ENCODE results near the gene DIP2C. TPM values are rescaled to one million over a fixed set of nuclear protein-coding genes. Genes with fewer than 3 reads are reported as not detected.

The DIP2C gene
- total RNA-seq, 1 donor from 2014 or later: 5.1 TPM

DNA sequence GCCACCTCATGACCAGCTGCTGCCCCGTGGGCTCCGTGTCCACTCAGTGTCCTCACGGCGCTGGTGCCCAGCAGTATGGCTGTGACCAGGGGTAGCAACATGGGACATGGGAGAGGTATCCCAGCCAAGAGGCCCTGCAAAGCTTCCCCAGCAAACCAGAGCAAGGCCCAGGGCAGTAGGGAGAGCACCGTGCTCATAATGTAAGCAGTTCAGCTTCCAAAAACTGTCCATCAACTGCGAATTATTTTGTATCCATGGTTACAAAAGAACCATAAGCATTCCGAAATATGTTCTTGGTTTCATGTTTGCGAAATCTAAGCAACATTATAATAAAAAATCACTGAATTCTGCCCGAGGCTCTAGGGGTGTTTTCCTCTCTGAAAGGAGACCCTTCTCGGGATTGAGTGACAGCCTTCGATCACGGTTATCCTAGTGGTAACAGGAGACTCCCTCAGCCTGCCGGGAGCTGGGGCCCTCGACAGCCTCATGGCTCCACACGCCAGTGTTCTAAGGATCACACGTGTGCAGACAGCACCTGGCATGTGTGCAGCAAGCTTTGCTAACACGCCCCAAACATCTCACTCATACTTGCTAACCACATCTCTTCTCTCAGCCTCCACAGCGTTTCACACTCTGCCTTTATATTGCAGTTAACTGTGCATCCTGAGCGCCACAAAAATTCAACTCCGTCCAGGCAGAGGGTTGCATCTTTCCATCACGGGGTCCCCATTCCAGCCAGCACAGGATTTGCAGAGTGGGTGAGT, 117.6 kb downstream of the DIP2C start:
- no peak for DNase-seq (ENCODE audit: low read depth, low spot score)

DNA sequence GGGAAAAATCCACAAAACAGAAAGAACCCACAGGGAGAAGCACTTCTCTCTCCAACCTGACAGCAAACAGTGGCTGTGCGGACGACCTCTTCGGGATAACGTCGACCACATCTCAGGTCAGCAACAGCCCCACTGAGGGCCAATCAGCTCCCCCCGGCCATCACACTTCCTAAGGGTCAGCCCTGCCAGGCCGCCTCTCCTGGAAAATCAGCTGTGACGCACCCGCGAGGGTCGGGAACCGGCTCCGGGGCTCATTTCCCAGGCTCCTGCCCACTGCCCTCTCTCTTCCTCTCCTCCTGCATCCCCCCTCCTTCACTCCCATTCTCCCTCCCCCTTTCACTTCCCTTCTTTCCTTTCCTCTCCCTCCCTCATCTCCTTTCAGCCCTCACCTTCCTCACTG, 118.3 kb downstream of the DIP2C start:
- no peak for DNase-seq (ENCODE audit: low read depth, low spot score)

DNA sequence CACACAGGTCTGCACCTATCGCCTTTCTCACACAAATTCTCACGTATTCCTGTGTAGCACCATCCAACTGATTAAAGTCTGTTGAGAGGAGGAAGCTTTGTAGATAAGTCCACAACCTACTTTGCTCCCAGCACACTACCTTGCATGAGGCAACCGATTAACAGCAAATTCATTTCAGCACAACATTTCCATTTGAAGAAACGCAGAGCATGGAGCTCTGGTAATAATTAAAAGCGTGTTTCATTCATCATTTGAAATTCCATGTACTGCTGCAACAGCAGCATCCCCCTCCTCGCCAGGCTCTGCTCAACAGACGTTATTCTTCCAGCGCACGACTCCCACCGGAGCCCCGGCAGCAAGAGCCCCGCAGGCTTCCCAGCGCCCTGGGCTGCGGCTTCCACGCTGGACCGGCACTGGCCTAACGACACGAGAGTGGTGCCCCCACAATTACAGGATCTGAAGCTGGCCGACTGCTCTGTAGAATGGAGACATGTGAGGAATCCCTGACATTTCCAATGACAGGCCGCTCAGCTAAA, 118.8 kb downstream of the DIP2C start:
- DNase-seq (ENCODE audit: low read depth, low spot score): no peak

DNA sequence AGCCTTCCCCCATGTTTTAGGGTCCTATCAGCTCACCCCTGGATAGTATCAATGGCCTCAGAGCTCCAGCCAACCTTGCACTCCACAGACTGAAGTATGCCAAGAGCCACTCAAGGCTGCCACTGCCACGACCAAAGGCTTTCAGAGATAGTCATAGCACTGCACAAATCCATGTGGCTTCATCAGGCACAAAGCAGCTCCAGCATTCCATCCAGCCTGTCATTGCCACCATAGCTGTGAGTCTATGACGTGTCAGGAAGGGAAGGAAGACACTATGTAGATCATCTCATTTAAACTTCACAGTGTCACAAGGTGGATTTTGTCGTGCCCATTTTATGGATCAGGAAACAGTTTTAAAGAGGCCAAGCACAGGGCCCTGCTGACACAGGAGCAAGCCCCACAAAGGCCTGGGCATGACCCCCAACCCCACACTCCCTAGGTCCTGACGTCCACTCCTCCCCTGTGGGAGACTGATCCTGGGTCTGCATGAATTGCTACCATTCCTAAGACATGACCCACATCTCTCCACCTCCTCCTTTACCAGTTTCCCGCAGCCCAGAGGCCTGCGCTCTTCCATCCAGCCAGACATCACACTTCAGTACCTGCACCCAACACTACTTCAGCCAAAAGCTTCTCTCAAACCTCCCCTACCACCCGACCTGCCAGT, 119.4 kb downstream of the DIP2C start:
- no peak for DNase-seq (ENCODE audit: low read depth, low spot score)

DNA sequence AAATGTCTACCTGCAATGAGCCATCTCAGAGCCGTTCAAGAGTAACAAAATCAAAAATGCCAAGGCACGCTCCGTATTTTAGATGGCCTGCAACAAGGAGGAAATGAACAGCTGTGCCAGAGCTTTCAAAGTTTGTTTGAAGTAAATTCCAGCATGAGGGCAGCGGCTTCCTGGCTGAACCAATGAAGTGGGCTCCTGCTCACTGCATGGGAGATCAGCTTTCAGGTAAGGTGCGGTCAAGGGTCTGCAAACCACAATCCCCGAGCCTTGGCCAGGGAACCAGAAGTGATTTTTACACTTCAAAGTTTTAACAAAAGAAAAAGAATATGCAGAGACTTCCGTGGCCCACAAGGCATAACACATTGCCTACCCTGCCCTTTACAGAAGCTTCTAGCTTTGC, 120.6 kb downstream of the DIP2C start:
- no peak for DNase-seq (ENCODE audit: low read depth, low spot score)

DNA sequence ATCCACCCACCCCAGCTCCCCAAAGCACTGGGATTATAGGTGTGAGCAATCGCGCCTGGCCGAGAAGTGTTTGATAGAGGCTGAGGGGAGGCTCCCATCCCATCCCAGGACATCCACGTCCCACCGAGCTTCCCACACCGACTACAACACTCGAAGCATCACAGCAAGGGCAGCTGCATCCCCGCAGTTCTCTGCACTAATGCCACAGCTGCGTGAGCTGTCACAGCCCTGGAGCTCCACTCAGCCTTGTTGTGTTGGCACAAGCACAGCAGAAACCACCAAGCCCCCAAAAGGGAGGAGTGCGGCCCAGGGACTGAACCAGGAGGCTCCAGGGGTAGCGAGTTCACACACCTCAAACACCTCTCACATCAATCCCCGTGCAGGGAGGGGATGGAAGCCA, 121.6 kb downstream of the DIP2C start:
- no peak for DNase-seq (ENCODE audit: low read depth, low spot score)

DNA sequence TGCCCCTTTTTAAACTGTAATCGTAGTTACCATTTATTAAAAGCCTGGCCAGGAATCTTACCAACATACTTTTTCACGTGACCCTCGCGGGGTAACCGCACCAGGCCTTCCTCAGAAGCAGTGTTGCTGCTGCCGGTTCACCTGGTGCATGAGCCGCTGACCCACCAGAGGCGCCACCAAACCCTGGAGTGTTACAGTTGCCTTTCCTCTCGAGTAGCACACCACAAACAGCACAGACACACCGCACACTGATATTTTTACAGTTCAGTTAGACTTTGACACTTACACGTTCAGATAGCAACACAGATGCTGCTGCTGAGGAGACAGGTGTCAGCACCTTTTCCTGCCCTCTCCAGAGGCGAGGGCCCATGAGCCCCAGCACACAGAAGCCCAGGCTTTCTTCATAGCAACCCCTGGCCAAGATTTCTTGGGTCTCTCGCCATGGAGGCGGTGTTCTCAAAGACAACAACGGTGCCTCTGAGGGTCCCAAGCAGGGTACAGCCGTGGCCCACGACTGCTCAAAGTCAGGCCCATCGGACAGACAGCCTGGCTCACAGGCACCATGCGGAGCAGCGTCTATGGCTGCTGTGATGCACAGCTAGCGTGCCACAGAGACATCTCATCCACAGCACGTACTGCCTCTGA, 123.1 kb downstream of the DIP2C start:
- no peak for DNase-seq (ENCODE audit: low read depth, low spot score)

DNA sequence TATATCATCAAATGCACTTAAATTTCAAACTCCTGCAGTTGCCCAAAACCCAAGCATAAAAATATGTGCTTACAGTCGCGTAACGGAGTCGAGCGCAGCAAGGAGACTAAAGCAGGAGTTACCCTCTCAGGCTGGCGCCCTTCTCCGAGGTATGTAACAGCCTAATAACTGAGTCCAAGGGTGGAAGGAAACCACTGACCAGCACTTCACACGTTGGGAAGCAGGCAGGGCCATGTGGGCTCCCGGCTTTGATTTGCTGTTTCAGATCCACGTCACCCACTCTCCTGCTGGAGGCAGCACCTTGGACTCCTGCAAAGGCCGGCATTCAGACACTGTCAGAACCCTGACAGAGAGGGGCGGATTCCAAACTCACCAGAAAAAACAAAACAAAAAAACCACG, 123.8 kb downstream of the DIP2C start:
- DNase-seq (ENCODE audit: low read depth, low spot score): no peak

DNA sequence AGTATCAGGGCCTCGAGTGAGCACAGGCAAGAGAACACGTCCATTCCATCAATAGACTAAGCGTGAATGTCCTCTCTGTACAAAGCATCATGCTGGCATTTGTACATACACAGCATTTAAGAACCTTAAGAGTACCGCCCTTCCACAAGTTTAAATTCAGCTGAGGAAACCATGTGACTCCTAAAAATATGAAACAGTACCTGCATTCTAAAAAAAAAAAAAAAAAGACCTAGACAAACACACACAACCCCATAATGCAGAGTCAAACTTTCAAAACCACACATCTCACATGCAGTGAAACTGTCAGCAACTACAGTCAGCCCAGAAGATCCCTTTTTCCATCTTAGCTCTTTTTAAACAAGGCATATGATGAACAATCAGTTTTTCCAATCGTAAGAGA, 124.3 kb downstream of the DIP2C start:
- no peak for DNase-seq (ENCODE audit: low read depth, low spot score)

DNA sequence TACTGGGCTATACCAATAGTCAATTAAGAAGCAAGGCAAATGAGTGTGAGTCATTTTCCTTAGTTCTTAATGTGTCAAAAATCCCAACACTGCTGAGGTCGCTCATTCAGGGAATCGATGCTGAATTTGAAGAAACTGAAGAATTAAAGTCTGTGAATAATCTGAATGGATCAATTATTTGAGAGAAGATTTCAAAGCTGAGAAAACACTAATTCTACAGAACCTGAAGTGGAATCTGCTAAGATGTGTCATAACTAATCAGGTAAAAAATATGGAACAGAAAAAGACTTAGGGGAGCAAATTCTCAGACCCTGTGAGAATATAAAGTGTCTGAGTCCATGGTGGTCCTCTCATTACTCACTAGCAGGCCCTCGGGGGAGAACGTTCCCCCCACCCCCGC, 125.6 kb downstream of the DIP2C start:
- DNase-seq (ENCODE audit: low read depth, low spot score): no peak

DNA sequence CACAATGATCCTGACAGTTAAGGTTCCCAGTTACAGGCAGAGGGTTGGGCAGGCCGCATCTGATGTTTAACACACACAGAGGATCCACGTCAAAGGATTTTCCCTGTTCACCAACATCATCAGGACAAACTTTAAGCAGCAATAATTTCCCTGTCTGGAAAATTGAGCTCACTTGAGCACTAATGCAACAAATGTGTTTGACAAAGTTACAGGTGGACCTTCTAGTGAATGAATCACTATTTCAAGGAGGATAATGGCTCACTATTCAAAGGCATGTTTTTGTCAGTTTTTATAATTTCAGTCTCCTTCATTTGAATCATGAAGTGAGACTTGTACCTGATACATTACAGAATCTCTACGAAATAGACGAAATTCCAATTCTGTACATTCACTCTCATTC, 127.3 kb downstream of the DIP2C start:
- DNase-seq (ENCODE audit: low read depth, low spot score): no peak

DNA sequence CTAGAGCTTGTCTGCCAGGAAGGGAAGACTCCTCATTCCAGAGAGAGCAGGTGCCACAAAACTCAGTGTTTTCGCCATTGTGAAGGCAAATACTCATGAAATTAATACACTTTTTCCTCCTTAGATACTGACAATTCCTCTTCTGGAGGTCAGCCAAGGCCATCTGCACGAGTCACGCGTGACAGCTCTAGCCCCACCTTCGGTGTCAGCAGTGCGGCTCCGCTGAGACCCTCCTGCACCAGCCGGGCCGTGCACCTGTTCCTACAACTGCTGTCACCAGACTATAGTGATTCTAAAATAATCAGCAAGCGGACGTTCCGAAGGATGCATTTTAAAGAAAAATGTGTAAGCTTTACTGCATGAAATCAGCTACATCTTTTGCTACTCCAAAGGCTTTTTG, 127.7 kb downstream of the DIP2C start:
- DNase-seq (ENCODE audit: low read depth, low spot score): no peak

DNA sequence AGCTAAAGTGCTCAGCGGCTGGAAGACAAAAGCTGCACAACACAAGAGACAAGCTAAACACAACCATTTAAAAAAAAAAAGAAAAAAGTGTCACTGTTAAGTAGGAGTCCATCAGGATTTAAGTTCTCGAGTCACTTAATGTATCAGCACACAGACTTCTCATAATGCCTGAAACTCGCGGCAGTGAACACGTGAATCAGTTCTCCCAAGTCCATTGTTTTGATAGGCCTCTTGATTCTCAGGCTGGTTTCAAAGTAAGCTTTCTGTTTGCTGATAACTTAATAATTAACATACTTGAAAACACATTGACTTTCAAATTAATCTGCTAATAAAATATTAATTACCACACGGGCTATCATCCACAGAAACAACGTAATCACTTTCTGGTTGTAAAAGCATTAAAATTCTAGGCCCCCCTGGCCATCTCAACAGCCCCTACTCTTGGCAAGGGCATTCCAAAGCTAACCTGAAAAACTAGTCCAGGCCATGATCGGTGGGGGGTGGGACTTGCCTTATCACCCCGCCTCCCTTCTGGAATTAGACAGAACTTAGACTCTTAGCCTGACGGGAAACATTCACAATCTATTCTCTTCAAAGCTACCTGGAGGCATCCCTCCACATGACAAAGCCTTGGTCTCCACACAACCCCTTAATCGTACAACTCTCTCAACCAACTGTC, 129.0 kb downstream of the DIP2C start:
- no peak for DNase-seq (ENCODE audit: low read depth, low spot score)

DNA sequence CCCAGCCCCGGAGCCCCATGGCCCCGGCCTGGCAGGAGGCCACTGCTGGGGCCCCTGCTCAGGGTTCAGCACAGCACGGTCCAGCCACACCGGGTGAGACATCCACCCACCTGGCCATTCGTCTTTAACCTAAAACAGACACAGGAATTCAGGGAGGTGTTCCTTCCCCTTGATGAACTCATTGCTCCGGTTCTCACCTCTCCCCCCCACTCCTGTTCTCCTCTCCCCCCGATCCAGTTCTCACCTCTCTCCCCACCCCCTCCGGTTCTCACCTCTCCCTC, 129.8 kb downstream of the DIP2C start:
- DNase-seq (ENCODE audit: low read depth, low spot score): no peak

DNA sequence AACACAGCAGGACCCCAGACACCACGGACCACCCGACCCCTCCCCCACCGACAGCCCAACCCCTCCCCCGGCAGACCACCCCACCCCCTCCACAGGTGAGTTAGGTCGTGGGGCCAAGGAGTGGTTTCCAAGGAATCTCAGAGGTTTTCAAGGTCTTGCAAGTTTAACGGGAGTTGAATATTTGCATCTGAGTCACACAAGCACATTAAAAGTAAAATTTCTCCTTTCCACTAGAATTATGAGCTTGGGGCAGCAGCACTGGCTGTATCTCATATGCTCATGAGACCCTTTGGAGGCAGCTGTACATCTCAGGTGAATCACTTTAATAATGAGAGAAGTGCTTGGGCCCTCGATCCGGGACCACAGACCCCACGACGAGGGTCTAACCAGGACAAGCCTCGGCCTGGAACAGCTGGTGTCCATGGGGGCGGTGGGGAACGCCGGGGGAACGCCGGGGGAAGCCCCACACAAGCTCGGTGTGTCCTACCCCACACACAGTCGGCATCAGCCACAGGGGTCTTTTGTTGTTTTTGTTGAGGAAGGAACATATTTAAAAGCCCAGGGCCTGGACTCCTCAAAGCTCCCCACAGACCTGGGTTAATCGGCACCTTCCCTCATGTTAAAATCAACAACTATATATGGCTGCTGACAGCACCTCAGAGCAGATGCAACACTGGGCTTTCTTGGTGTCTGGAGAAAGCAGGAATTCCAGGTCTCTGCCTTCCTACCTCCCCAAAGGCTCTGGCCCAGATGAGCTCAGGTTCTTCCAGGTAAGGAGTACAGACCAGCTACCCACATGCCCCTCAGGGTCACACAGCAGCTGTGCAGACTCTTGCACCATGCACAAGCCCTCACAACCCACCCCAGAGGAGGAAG, 130.3 kb downstream of the DIP2C start:
- DNase-seq (ENCODE audit: low read depth, low spot score): no peak

DNA sequence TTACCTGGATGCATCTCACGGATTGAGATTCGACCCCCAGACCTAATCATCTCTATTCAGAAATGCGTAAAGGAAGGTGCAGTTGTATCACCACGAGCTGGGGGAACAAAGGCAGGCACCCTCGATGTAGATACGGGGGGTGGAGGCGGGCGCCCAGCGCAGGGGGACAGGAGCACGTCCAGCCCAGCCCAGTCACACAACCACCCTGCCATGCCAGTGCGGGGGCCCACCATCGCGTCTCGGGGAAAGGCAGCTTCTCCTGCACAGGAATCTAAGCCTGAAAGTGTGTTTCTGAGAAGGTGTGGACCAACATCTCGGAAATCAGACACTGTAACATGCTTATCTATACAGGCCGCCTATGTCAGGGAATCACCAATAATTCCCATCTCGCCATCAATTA, 131.1 kb downstream of the DIP2C start:
- DNase-seq (ENCODE audit: low read depth, low spot score): no peak

DNA sequence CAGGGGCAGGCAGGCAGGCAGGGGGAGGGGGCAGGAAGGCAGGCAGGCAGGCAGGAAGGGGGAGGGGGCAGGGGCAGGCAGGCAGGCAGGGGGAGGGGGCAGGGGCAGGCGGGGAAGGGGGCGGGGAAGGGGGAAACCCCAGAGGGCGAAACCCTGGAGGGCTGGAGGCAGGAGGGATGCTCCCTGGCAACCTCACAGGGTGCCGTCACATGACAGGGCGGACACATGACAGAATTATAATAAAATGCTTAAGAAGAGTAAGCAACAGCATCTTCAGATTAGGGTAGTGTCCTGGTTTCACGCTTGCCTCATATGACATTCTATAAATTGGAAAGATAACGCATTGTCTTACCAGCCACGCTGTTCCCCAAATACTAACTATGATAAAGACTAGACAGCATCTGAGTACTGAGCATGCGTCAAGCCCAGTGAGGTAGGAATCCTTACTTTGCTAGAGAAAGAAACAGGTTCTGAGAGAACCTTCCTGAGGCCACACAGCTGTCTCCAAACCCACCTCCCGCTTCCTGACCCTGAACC, 131.6 kb downstream of the DIP2C start:
- DNase-seq (ENCODE audit: low read depth, low spot score): no peak

DNA sequence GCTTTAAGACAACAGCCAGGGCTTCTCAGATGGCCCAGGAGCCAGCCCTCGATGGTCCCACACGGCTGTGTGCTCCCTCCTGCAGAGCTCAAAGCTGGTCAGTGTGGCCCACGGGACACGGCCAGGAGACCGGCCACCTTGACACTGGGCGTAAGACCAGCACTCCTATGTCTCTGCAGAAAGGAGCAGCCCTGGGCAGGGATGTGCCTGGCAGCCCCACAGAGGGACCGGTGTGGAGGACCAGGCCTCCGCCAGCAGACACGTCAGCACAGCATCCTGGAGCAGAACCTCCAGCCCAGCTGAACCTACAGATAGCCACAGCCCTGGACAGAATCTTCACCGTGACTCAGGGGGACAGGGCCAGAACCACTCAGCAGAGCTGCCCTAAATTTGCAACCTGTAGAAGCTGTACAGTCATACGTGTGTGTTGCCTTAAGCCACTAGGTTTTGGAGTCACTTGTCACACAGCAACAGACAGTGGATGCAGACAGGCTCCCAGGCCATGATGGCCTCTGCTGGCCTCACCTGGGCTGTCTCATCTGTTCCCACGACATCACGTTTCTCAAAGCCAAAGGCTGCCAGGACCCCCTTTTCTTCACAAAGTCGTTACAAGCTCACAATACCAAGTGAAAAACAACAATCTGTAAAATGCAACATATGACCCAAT, 132.4 kb downstream of the DIP2C start:
- DNase-seq (ENCODE audit: low read depth, low spot score): no peak

DNA sequence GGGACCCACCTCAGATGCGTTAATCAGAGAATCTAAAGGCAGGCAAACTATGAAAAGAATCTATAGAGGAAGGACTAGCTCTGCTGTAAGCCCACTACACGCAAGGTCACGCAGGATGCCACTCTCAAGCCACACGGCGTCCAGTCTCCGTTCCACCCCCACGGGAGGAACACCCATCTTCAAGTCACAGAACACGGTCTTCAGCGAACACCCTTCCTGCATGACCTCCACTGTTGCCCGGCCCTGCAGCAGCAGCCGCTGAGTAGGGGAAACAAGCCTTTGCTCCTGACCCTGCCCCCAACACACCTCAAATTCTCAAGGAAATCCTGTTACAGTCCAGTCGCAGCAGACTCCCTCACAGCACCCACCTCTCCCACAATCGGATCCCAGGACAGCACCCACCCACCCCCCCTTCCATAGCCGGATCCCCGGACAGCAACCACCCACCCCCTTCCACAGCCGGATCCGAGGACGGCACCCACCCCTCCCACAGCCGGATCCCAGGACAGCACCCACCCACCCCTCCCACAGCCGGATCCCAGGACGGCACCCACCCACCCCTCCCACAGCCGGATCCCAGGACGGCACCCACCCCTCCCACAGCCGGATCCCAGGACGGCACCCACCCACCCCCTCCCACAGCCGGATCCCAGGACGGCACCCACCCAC, 133.7 kb downstream of the DIP2C start:
- no peak for DNase-seq (ENCODE audit: low read depth, low spot score)

DNA sequence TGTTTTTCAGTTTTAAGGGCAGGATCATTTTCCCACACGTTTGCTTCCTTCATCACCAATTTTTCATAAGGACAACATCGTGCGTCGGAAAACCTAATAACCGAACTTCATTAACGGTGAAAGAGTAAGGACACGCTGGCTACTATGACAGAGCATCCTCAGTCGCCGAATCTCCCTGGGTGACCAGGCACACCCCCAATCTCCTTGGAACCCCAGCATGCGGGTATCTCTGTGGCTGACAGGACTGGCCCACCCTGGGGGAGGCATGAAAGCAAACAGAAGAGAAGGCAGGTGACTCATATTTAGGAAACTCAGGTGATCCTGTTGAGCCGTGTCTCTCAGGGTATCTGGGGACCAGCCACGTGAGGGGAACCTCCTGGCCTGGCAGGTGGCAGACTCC, 134.2 kb downstream of the DIP2C start:
- no peak for DNase-seq (ENCODE audit: low read depth, low spot score)

All from pulmonary artery endothelial cell (primary cell).